ENCODE data around the gene FN1.
"Not testable (repeated sequence)": the region's sequence is repeated elsewhere in the genome, so short reads cannot be mapped to it uniquely, and the experiment has no call there.

The FN1 gene

DNA sequence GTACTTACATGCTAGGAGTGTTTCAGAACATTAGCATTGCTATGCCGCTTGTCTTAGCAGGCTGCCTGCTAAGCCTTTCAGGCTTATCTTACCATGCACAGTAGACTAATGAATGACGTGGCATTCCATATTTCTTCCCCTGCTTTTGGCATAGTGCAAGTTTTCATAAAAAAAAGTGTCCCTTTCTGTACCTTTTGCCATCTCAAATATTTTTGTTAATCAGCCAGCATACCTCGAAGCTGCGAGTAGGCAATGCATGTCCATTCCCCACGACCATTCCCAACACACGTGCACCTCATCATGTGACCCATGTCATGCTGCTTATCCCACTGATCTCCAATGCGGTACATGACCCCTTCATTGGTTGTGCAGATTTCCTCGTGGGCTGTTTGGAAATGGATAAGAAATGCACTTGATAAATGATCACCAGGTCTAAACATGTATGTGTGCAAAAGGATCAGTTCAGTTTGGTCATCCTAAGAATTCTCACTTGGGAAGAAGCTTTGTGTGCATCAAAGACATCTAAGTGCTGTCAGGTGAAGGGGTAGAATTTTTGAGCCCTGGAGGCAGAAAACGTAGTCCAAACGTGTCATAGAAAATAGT lies 13.9 kb downstream of the FN1 start:
- no peak for DNase-seq

DNA sequence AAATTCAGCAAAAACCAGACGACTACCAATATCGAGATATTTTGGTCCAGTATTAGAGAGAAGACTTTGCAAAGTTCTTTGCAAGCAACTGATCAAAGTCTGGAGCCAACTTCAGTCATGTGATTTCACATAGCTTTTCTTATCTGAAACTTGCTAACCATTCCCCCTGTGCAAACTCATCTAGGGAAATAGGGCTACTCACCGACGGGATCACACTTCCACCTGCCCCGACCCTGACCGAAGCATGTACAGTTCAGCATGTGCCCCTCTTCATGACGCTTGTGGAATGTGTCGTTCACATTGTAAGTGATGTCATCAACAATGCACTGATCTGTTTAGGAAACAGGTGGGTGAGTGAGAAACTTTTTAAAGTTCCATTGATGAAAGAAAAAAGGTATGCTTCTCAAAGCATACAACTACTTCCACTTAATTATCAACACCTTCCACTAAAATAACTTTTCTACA lies 15.4 kb downstream of the FN1 start:
- no peak for DNase-seq

DNA sequence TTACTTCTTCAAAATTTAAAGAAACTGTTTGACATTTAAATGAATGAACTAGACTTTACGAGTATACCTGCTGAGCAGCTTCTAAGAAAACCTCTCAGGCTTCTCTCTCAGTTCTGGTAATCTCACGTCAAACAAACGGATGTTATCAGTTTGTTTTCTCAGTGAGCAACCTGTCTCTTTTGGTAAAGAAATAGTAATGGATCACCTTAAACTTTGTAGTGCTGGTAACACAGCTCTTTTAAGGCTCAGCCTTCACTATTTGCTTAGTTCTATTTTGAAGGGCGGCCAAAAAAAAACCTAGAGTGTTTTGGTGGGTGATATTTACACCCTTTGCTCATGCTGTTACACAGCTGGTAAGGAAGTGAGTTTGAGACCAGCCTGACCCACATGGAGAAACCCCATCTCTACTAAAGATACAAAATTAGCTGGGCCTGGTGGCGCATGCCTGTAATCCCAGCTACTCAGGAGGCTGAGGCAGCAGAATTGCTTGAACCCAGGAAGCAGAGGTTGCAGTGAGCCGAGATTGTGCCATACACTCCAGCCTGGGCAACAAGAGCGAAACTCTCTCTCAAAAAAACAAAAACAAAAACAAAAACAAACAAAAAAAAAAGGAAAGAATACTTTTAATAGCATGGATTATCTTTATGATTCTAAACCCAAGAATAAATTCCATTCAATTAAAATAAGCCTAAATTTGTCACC lies 15.9 kb downstream of the FN1 start:
- DNase-seq: no peak

DNA sequence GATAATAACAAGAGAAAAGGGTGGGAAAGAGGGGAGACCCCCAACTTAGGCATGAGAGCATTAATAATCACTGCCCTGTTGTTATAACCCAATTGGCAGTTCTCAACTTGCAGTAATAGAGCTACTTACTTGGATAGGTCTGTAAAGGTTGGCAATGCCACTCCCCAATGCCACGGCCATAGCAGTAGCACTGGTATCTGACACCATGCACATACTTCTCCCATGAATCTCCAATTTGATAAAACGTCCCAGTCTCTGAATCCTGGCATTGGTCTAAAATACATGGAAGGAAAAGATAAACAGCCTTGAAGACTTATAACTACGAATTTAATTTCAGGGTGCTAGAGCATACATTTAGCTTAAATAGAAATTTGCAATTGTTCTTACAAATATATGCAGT lies 16.8 kb downstream of the FN1 start:
- no peak for DNase-seq

DNA sequence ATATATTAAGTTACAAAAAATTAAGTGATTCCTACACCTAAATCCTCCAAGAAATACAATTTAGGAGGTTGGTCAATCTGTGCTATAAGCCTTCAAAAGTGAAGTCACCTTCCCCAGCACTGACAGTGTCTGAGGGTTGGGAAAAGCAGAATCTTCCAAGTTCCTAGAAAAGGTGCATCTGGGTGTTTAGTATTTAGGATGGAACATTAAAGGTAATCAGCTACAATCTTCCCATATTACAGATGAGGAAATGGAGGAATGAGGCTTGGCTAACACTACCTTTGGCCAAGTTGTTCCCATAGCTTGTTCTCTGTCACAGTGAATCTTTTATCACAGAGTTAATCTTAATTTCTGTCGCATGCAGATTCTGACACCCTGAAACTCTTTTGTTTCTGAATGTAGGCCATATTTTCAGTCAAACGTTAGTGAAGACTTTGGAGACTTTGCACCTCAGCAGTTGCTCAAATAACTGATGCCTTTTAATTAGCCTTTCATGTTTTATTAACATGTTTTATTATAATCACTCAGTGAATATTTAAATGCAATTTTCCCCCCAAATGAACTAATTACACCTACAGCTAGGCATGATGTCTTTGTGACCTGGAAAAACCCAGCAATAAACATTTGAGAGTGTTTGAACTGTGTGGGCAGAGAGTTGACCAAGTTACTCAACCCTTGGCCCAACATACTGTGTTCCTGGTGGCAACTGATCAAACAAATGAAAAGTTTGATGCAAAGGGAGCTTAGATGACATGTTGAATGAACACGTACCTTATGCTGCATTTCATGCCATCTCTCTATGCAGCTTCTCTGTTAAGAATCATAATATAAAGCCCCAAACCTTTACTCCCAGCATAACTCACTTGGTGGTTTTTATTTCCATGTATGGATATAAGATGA lies 17.6 kb downstream of the FN1 start:
- no peak for DNase-seq

DNA sequence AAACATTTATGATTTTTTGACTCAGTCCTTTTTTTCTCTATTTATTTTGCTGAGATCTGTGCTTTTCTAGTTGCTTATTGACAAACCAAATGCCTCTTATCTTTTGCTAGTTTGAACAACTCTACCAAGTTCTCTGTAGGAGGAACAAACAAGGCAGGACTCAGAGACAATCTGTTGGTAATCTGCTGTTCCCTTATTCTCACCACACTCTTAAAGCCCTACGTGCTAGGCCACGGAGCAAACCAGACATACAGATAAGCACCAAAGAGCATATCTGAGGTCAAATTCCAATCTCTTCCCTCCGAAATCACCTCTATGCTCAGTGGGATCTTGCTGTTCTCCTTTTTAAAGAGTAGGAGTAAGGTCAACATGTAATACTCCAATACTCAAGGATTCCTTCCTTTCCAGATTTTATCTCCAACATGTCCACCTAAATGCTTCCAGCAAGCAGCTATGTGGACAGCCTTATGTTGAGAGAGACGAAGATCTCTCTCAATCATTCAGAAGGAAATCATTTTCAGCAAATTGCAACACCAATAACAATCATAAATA lies 18.4 kb downstream of the FN1 start:
- DNase-seq: no peak

DNA sequence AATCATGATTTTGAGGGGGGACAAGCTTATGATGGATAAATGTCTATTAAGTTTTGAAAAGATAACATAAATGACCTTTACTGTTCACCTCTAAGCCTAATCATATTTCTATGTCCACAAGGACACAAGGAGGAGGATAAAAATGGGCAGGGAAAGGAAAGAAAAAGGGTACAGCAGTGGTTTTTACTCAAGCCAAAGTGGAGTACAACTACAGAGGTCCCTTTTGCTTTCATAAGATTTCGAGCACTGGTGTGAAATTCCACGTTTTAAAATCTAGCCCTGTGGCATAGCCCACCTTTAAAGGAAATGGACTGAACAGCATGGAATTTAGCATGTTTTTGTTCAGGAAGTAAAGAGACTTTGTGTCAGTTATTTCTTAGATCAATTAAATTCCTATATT lies 19.2 kb downstream of the FN1 start:
- no peak for DNase-seq

DNA sequence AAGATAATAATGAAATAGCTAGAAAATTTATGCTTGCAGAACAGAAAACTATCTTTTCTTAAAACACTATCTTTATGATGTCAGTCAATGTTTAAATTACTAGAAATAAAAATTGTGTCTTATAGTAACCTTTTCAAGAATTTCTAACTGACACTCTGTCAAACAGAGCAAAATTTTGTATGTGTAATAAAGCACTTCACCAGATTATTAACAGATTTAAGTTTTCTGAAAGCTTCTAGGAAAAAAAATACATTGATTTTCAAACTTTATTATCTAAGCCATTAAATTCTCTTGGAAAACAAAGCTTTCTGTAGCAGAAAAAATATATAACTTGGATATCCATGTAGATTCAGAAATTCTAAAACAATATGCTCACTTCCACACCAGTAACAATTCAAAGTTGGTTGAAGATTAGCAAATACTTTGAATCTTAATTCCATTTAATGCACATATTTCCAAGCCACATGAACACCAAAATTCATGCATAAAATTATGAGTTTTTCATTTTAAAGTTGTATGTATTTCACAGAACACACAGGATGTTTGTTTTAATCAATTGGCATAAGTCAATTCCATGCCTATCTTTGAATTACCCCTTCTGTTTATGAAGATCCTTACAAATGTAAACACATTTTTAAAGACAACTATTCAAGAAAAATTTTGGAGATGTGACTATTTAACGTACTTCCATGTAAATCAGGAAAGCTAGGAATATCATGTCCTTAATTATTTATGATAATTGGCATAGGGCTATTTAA lies 19.9 kb downstream of the FN1 start:
- no peak for DNase-seq

DNA sequence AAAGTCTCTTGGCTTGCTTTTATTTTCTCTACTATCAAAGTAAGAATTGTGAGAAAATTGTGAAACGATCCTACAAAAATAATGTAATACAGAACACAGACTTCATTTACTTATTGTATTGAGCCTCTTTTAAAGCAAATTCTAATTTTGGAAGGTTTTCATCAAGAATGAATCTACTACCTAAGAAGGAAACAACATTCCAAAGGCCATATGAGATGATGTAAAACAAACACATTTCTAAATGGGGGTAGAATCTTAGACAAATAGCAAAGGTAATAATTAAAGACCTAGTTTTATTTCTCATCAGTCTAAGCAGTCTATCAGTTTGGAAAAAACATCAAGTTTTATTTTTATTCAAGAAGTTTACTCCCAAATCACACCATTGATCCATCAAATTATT lies 20.6 kb downstream of the FN1 start:
- no peak for DNase-seq

DNA sequence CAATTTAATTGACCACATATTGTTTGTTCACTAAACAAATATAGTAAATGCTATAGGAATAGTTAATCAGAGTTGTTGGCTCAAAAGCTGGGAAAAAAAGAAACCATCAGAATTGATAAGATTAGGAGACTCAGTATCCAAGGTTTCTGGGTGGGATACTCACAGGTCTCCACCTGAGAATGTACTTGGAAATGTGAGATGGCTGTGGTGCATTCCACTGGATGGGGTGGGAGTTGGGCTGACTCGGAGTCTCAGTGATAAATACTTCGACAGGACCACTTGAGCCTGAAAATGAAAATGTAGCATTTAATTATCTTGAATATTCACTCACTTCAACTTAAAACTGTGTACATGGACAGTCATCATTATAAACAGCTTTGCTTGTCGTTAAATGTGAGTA lies 21.2 kb downstream of the FN1 start:
- no peak for DNase-seq

DNA sequence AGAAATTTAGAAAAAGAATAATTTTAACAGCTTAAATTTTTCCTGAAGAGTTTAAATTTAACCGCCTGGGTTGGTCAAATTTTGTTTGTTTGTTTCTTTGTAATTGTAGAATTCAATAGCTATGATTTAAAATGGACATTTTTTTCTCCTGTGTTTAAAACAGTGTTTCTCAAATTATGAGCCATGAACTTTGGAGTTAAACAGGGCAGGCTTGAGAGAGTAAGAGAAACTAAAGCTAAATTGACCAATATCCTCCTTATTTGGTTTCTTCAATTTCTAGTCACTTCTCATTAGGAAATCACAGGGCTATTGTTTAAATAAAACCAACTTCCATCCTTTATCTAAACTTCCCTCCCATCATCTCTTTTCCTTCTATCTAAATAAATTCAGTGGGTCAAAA lies 21.9 kb downstream of the FN1 start:
- DNase-seq: no peak

DNA sequence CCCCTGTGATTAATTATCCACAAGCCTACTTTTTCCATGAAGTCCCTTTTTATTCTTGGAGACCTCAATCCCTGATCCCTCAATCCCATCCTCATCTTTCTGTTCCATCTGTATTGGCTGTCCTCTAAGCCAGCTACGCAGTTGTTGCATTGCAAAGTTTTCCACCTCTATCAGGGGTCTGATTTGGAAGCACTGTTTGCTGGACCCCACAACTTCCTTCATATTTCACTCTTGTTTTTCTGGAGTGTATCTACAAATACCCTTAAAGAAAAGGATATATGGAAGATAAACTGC lies 22.4 kb downstream of the FN1 start:
- no peak for DNase-seq

DNA sequence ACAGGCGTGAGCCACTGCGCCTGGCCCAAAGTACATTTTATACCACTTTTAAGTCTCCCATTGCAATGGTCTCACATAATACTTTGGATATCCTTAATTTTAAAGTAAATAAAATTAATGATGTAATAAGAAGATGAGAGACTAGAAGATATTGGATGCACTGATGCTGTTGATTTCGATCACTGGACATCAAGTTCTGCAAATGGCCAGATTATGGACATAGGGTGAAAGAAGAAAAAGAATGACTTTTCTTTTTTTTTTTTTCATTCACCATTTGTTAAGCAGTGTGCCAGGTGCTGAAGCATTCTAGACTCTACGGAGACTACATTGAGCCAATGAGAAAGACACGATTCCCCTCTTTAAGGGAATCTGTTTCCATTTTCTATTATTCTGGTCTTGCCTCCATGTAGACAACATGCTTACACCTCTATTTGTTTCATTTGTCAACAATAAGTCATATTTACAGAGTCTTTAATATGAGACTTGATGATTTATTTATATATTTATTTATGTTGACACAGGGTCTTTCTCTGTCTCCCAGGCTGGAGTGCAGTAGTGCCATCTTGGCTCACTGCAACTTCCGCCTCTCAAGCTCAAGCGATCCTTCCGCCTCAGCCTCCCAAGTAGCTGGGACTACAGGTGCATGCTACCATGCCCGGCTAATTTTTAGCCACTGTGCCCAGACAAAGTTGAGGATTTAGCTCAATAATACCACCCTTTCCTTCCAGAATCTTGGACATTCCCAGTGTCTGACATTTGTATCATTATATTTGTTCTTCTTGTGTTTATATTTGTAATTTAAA lies 23.7 kb downstream of the FN1 start:
- no peak for DNase-seq

DNA sequence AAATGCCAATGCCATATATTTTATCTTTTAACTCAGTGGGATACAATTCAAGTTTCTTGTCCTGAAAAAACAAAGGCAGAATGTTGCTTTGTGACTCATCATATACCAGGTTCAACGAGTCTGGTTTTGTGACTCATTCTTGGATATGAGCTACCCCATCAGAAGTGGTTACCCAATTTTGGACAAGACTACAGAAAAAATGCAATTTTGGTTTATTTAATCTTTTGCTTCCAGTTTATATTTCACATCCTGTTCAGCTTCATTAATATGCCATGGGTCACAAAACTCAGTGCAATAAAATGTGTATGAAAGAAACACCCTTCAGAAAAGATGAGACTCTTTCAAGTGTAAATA lies 25.0 kb downstream of the FN1 start:
- no peak for DNase-seq

DNA sequence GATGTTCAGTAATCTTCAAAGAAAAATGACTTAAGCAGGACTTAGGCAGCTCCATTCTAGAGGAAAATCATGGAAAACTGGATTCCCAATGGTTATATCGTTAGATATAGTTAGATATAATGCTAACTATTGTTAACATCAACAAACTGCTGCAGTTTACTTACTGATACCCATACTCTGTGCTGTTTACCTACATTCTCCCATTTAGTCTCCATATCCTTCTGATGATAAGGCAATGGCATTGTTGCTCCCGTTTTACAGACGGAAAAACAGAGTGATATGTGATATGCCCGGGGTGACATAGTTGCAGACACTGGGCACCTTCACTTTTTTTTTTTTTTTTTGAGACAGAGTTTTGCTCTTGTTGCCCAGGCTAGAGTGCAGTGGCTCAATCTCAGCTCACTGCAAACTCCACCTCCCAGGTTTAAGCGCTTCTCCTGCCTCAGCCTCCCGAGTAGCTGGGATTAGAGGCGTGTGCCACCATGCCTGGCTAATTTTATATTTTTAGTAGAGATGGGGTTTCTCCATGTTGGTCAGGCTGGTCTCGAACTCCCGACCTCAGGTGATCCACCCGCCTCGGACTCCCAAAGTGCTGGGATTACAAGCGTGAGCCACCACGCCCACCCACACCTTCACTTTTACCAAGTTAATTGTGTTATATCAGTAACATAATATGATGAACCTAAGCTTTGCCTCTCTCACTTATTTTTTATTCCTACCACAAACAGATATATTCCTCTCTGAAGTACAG lies 25.5 kb downstream of the FN1 start:
- DNase-seq: not testable (repeated sequence)

DNA sequence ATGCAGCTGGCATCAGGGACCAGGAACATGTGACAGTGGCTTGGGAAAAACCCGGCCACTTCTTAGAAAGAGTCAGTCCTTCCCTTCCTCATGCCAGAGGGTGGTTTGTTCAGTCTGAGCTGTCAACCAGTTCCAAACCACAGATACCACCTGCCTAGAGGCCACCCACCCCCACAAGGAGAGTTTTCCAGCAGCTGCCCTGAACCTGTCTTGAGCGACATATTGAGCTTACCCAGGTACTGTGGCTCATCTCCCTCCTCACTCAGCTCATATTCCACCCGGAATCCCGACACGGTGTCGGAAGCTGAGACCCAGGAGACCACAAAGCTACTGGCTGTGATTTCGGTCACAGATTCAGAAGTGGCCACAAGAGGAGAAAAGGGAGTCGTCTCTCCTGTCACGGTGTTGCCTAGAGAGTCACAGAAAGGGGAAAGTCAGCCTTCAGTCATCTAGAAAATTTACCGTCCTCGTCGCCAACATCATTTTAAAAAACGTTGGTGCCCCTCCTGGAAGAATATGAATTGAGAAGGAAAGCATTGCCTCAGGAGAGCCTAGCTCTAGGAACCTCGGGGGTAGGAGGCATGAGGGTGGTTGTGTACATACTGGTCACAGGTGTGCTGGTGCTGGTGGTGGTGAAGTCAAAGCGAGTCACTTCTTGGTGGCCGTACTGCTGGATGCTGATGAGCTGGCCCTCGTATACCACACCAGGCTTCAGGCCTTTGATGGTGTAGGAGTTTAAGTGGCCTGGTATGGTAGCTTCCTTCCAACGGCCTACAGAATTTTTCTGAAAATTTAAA lies 26.3 kb downstream of the FN1 start:
- no peak for DNase-seq

DNA sequence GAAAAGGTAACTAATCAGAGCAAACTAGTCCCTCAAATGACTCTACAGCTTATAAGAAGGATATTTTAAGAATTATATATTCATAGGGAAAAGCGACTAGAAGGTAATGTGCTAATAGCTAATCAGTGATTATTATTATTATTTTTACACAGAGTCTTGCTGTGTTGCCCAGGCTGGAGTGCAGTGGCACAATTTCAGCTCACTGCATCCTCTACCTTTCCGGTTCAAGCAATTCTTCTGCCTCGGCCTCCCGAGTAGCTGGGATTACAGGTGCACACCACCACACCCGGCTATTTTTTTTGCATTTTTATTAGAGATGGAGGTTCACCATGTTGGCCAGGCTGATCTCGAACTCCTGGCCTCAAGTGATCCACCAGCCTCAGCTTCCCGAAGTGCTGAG lies 27.4 kb downstream of the FN1 start:
- not testable (repeated sequence) for DNase-seq

DNA sequence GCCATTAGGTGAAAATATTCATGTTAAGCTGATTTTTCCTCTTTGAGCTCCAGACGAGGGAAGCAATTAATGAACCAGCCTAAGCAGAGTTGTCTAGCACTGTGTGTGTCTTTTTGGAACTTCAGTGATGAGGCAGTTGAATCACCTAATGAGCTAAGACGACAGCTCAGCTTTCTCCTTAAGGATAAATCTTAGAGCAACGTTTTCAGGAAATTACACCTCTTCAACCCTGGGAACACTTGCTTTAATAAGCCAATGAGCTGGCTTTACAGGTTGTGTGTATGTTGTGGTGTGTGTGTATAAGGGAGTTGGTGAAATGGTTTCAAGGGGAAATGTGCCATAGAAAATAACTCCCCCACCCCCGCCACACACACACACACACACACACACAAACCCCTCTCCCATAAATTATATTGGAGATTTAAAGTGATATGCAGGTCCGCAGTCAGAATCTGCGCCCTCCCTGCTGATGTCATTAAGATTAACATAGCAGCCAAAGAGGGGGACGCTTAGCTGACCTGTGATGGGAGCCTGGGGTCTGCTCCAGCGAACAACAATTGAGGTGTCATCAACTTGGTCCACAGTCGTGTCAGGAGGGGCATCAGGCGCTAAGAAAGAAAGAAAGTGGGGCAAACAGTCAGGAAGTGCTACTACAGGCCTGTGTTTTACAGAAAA lies 28.1 kb downstream of the FN1 start:
- no peak for DNase-seq

DNA sequence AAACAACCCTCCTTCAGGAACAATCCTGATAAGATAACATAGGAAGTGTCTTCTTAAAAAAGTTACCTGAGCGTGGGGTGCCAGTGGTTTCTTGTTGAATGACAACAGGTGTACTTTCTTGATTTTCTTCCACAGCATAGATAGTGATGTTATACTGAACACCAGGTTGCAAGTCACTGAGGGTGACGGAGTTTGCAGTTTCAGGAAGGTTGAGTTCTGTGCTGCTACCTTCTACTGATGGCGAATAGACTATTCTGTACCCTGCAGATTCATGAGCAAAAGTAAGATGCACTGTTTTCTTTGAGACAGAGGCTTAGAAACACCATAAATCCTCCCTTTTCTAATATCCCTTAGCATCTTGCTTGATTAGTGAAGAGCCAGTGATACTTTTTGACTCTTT lies 28.8 kb downstream of the FN1 start:
- DNase-seq: no peak
